Measurements from ENCODE around the gene SLC44A4.

SLC44A4 gene

GRCh38 chr6:31901415-31901952 lies 22.7 kb upstream of the SLC44A4 start (continued):
- no peak for TF ChIP-seq ZNF311 (tag by site-specific recombination; IDR thresholded peaks at IDR 0.05; ENCODE audit: borderline replicate concordance)
- no peak for TF ChIP-seq SCRT1 (tag by site-specific recombination; IDR thresholded peaks at IDR 0.05; ENCODE audit: borderline replicate concordance)
- TF ChIP-seq ZNF449 (tag by site-specific recombination; IDR thresholded peaks at IDR 0.05) = no peak
- TF ChIP-seq ZNF791 (tag by site-specific recombination; IDR thresholded peaks at IDR 0.05) = no peak
- TF ChIP-seq ZSCAN16 (tag by site-specific recombination; IDR thresholded peaks at IDR 0.05) = no peak
- TF ChIP-seq ZNF768 (tag by site-specific recombination; IDR thresholded peaks at IDR 0.05) = no peak
- no peak for TF ChIP-seq TCF7L2 (IDR thresholded peaks at IDR 0.05; ENCODE audit: borderline replicate concordance, low read depth, low read length)
- TF ChIP-seq HIC1 (tag by site-specific recombination; IDR thresholded peaks at IDR 0.05) = no peak
- no peak for TF ChIP-seq ZNF184 (tag by site-specific recombination; IDR thresholded peaks at IDR 0.05)
- no peak for TF ChIP-seq ZFP41 (tag by site-specific recombination; IDR thresholded peaks at IDR 0.05; ENCODE audit: borderline replicate concordance)
- TF ChIP-seq YY2 (tag by site-specific recombination; IDR thresholded peaks at IDR 0.05) = no peak
- TF ChIP-seq ZNF248 (tag by site-specific recombination; IDR thresholded peaks at IDR 0.05) = no peak
- no peak for TF ChIP-seq ZNF596 (tag by site-specific recombination; IDR thresholded peaks at IDR 0.05)
- no peak for TF ChIP-seq SETDB1 (IDR thresholded peaks at IDR 0.05; ENCODE audit: insufficient read length, low read length)
- TF ChIP-seq ZBTB7A (tag by site-specific recombination; IDR thresholded peaks at IDR 0.05; ENCODE audit: low read depth) = no peak
- TF ChIP-seq HOXD13 (CRISPR knock-in tag; IDR thresholded peaks at IDR 0.05; ENCODE audit: borderline replicate concordance) = no peak
- TF ChIP-seq ZNF521 (tag by site-specific recombination; IDR thresholded peaks at IDR 0.05) = no peak
- no peak for TF ChIP-seq ZNF362 (tag by site-specific recombination; IDR thresholded peaks at IDR 0.05)
- no peak for TF ChIP-seq ZNF280D (tag by site-specific recombination; IDR thresholded peaks at IDR 0.05)
- no peak for TF ChIP-seq ZFHX2 (tag by site-specific recombination; conservative IDR thresholded peaks at IDR 0.05)
- TF ChIP-seq ZNF23 (tag by site-specific recombination; IDR thresholded peaks at IDR 0.05; ENCODE audit: borderline replicate concordance) = no peak
- no peak for TF ChIP-seq ZNF175 (tag by site-specific recombination; IDR thresholded peaks at IDR 0.05)
- TF ChIP-seq KLF8 (tag by site-specific recombination; IDR thresholded peaks at IDR 0.05) = peak; percentile 26; the same call in 1 of the 2 replicates
- no peak for TF ChIP-seq MZF1 (tag by site-specific recombination; IDR thresholded peaks at IDR 0.05; ENCODE audit: borderline replicate concordance)
- no peak for TF ChIP-seq ZNF221 (tag by site-specific recombination; IDR thresholded peaks at IDR 0.05; ENCODE audit: borderline replicate concordance)
- no peak for TF ChIP-seq INSM2 (tag by site-specific recombination; IDR thresholded peaks at IDR 0.05)
- peak; percentile 26 for TF ChIP-seq SP2 (tag by site-specific recombination; IDR thresholded peaks at IDR 0.05)
- TF ChIP-seq ZNF202 (tag by site-specific recombination; IDR thresholded peaks at IDR 0.05; ENCODE audit: borderline replicate concordance) = no peak
- no peak for TF ChIP-seq ZNF510 (tag by site-specific recombination; IDR thresholded peaks at IDR 0.05; ENCODE audit: insufficient replicate concordance)
- no peak for TF ChIP-seq ZNF530 (tag by site-specific recombination; IDR thresholded peaks at IDR 0.05; ENCODE audit: low read depth)
- TF ChIP-seq ZNF549 (tag by site-specific recombination; IDR thresholded peaks at IDR 0.05) = no peak
- TF ChIP-seq ZNF292 (tag by site-specific recombination; IDR thresholded peaks at IDR 0.05; ENCODE audit: borderline replicate concordance, low read depth) = no peak
